HEK293 (cell line): ENCODE data around the gene DDR2.

Experiments used
- CTCF ChIA-PET: fragments of 350-600 bp; formaldehyde crosslinking; extraction: SDS; loops from one replicate; lab custom pipeline; 2021; ENCODE audit warnings: antibody characterized with exemption; lab: Yijun Ruan, JAX
- POLR2A ChIA-PET: fragments of 300-600 bp; formaldehyde crosslinking; extraction: SDS; loops from one replicate; lab custom pipeline; 2020; ENCODE audit warnings: antibody characterized with exemption, inconsistent platforms; lab: Yijun Ruan, JAX
- H3K27ac ChIP-seq: fragments of 200-500 bp; sonication (Bioruptor generic); 2 replicates; pipeline ENCODE4 v1.5.1; 2014; ENCODE audit warnings: low read depth, low read length, control low read depth, inconsistent platforms; ENCODE audit errors: extremely low read depth
- H3K36me3 ChIP-seq, 2 experiments: fragments of 200-500 bp in 1 of 2; sonication (Bioruptor generic) in 1 of 2; 1 replicate in 1 of 2; 2 replicates in 1 of 2; pipeline ENCODE4 v1.5.1; 2014 to 2017; ENCODE audit warnings: inconsistent platforms in 2 of 2, low read length in 2 of 2; ENCODE audit not compliant: control insufficient read depth in 2 of 2, insufficient read depth in 1 of 2
- H3K4me1 ChIP-seq: fragments of 200-500 bp; sonication (Bioruptor generic); 2 replicates; pipeline ENCODE4 v1.5.1; 2014; ENCODE audit warnings: mild to moderate bottlenecking, low read length, inconsistent platforms; ENCODE audit not compliant: control insufficient read depth, insufficient read depth
- H3K4me3 ChIP-seq: 2 replicates; pipeline ENCODE4 v1.5.1; 2011; ENCODE audit warnings: low read depth, mild to moderate bottlenecking, control low read depth, low read length, moderate library complexity
- H3K9me3 ChIP-seq: fragments of 200-500 bp; sonication (Bioruptor generic); 2 replicates; pipeline ENCODE4 v1.5.1; 2014; ENCODE audit warnings: low read depth, low read length, inconsistent platforms; ENCODE audit not compliant: control insufficient read depth, insufficient read depth
- KLF17 ChIP-seq: fragments of 450-650 bp; formaldehyde crosslinking; IDR thresholded peaks from 2 replicates; pipeline ENCODE4 v1.5.1; 2016; ENCODE audit warnings: missing biosample characterization, missing genetic modification characterization
- ZBTB17 ChIP-seq: fragments of 450-650 bp; formaldehyde crosslinking; IDR thresholded peaks from 2 replicates; pipeline ENCODE4 v1.5.1; 2016; ENCODE audit warnings: missing biosample characterization, missing genetic modification characterization
- ZBTB20 ChIP-seq: fragments of 450-650 bp; formaldehyde crosslinking; IDR thresholded peaks from 2 replicates; pipeline ENCODE4 v1.5.1; 2016; ENCODE audit warnings: missing biosample characterization, missing genetic modification characterization
- ZBTB21 ChIP-seq: fragments of 450-650 bp; formaldehyde crosslinking; IDR thresholded peaks from 2 replicates; pipeline ENCODE4 v1.5.1; 2017; ENCODE audit warnings: missing biosample characterization, missing genetic modification characterization
- ZBTB8A ChIP-seq: fragments of 450-650 bp; formaldehyde crosslinking; IDR thresholded peaks from 2 replicates; pipeline ENCODE4 v1.5.1; 2016; ENCODE audit warnings: missing biosample characterization, missing genetic modification characterization
- ZNF121 ChIP-seq: fragments of 450-650 bp; formaldehyde crosslinking; IDR thresholded peaks from 2 replicates; pipeline ENCODE4 v1.5.1; 2016; ENCODE audit warnings: missing biosample characterization, missing genetic modification characterization
- ZNF133 ChIP-seq: fragments of 450-650 bp; formaldehyde crosslinking; IDR thresholded peaks from 2 replicates; pipeline ENCODE4 v1.5.1; 2016; ENCODE audit warnings: missing biosample characterization, missing genetic modification characterization
- ZNF174 ChIP-seq: fragments of 450-650 bp; formaldehyde crosslinking; IDR thresholded peaks from 2 replicates; pipeline ENCODE4 v1.5.0; 2017; ENCODE audit warnings: missing biosample characterization, mild to moderate bottlenecking, missing genetic modification characterization
- ZNF510 ChIP-seq: fragments of 450-650 bp; formaldehyde crosslinking; IDR thresholded peaks from 2 replicates; pipeline ENCODE4 v1.5.1; 2018; ENCODE audit warnings: mild to moderate bottlenecking, missing genetic modification characterization, missing biosample characterization; ENCODE audit not compliant: insufficient replicate concordance
- ZSCAN30 ChIP-seq: fragments of 450-650 bp; IDR thresholded peaks from 2 replicates; pipeline ENCODE4 v1.5.1; 2018; ENCODE audit warnings: missing biosample characterization, mild to moderate bottlenecking, missing genetic modification characterization, moderate library complexity
- TF ChIP-seq, protein P1 (sequence below): fragments of 450-650 bp; formaldehyde crosslinking; IDR thresholded peaks from 2 replicates; pipeline ENCODE4 v1.5.1; 2016; ENCODE audit warnings: missing biosample characterization, missing genetic modification characterization
- TF ChIP-seq, protein P2 (sequence below): fragments of 450-650 bp; formaldehyde crosslinking; IDR thresholded peaks from 2 replicates; pipeline ENCODE4 v1.5.1; 2016; ENCODE audit warnings: missing biosample characterization, missing genetic modification characterization

The DDR2 gene

DNA sequence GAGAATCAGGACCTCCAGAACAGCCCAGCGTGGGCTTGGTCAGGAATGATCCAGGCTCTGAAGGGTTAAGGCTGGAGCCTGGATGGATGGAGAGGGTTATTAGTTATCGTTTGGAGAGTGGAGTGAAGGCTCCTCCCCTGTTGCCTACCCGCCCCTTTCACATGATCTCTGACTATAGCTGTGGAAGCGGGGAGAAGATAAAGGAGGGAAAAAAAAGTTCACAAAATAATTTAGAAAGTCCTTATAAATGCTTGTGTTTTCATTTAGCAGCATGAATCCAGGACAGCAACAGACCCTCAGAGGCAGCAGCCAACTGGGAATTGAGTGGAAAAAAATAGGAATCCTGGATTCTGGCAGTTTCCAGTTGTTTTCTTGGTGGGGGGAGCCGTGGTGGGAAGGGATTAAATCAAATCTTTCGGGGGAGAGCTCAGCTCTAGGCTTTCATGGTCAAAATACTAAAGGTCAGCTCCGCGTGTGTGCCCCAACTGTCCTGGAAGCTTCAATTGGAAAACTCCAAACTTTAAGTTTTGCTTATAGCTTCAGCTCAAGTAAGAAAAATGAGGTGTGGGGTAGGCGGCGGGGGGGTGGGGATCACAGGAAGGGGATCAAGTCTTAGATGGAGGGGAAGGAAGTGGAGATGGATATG is 595 bp upstream of the DDR2 start (continued):
- TF ChIP-seq, protein P1, sequence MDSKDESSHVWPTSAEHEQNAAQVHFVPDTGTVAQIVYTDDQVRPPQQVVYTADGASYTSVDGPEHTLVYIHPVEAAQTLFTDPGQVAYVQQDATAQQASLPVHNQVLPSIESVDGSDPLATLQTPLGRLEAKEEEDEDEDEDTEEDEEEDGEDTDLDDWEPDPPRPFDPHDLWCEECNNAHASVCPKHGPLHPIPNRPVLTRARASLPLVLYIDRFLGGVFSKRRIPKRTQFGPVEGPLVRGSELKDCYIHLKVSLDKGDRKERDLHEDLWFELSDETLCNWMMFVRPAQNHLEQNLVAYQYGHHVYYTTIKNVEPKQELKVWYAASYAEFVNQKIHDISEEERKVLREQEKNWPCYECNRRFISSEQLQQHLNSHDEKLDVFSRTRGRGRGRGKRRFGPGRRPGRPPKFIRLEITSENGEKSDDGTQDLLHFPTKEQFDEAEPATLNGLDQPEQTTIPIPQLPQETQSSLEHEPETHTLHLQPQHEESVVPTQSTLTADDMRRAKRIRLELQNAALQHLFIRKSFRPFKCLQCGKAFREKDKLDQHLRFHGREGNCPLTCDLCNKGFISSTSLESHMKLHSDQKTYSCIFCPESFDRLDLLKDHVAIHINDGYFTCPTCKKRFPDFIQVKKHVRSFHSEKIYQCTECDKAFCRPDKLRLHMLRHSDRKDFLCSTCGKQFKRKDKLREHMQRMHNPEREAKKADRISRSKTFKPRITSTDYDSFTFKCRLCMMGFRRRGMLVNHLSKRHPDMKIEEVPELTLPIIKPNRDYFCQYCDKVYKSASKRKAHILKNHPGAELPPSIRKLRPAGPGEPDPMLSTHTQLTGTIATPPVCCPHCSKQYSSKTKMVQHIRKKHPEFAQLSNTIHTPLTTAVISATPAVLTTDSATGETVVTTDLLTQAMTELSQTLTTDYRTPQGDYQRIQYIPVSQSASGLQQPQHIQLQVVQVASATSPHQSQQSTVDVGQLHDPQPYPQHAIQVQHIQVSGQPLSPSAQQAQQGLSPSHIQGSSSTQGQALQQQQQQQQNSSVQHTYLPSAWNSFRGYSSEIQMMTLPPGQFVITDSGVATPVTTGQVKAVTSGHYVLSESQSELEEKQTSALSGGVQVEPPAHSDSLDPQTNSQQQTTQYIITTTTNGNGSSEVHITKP (tag by site-specific recombination): peak; percentile 60
- TF ChIP-seq ZNF121 (tag by site-specific recombination) (no peak), ZSCAN30 (tag by site-specific recombination) (no peak), ZBTB17 (tag by site-specific recombination) (peak; percentile 9; the same call in 1 of the 2 replicates)

DNA sequence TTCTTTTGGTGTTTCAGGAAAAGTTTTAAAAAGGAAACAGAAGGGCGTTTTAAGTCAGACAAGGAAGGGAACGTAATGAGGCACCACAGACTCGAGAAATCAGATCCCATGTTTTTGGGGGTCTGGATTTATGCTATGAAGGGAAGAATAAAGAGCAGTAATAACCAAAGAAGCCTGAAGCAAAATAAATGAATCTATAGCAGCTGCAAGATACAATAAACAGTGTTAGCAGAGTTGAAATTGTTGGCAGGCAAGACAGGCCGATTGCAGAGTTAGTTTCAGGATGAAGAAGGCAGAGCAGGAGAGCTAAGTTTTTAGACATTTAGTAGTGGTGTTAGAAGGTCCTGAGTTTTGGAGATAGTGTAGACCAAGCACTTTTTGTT is 425 bp downstream of the DDR2 start:
- no peak overlapping the region for H3K4me3 ChIP-seq
- no peaks in the 10 kb centered on the region for H3K36me3 ChIP-seq
- TF ChIP-seq ZBTB17 (tag by site-specific recombination) (peak; percentile 99), ZBTB8A (tag by site-specific recombination) (no peak), ZNF133 (tag by site-specific recombination) (no peak)
- POLR2A ChIA-PET: no interaction called here
- CTCF ChIA-PET: interaction anchor here (0.6 to 2.2 kb wide), 4 partner anchors 19 to 727 kb away, joined by 4 to 10 read pairs (median 5); no protein-coding TSS in a partner anchor
- no peaks in the 10 kb centered on the region for H3K9me3 ChIP-seq
- H3K4me1 ChIP-seq: peaks cover 2% of the 10 kb centered on the region; the same call in 1 of the 2 replicates
- H3K27ac ChIP-seq: no peak overlapping the region

DNA sequence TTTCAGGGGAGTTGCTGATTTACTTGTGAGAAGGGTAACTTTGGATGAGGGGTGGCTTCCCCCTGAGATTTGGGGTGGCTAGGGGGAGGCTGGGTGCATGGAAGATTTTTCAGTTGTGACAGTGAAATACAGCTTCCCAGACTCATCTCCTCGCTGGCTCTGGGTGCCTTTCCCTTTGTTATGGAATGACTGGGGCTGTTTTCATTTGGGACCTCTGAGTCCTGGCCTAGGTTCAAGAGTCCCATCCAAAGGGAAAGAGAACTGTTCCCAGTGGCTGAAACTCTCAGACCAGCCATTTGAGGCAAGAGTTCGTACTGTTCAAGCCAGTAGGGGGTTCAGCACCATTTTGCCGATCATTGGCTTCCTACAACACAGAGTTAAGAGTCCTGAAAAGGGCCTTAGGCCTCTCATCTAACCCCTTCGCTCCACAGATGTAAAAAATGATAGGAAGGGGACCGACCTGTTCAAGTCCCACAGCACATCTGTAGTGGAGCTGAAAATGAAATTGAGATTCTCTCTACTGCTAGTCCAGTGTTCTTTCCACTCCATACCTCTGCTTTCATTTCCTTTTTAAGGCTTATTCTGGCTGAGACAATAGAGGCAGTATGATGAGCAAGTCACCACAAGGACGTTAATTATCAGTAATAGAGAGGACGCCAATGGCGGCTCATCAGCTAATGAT is 958 bp downstream of the DDR2 start:
- Histone ChIP-seq H3K4me1 (peaks cover 2% of the 10 kb centered on the region; the same call in 1 of the 2 replicates), H3K36me3 (no peaks in the 10 kb centered on the region), H3K27ac (no peak overlapping the region), H3K4me3 (no peak overlapping the region), H3K9me3 (no peaks in the 10 kb centered on the region)
- ChIA-PET POLR2A (no interaction called here), CTCF (interaction anchor here (0.6 to 2.2 kb wide), 5 partner anchors 19 to 728 kb away, joined by 3 to 10 read pairs (median 5); no protein-coding TSS in a partner anchor)
- TF ChIP-seq ZBTB20 (peak; percentile 70), KLF17 (tag by site-specific recombination) (no peak), ZNF510 (tag by site-specific recombination) (no peak), ZNF174 (tag by site-specific recombination) (no peak), ZBTB21 (tag by site-specific recombination) (no peak), ZBTB17 (tag by site-specific recombination) (peak; percentile 26)
- TF ChIP-seq, protein P2, sequence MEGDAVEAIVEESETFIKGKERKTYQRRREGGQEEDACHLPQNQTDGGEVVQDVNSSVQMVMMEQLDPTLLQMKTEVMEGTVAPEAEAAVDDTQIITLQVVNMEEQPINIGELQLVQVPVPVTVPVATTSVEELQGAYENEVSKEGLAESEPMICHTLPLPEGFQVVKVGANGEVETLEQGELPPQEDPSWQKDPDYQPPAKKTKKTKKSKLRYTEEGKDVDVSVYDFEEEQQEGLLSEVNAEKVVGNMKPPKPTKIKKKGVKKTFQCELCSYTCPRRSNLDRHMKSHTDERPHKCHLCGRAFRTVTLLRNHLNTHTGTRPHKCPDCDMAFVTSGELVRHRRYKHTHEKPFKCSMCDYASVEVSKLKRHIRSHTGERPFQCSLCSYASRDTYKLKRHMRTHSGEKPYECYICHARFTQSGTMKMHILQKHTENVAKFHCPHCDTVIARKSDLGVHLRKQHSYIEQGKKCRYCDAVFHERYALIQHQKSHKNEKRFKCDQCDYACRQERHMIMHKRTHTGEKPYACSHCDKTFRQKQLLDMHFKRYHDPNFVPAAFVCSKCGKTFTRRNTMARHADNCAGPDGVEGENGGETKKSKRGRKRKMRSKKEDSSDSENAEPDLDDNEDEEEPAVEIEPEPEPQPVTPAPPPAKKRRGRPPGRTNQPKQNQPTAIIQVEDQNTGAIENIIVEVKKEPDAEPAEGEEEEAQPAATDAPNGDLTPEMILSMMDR (tag by site-specific recombination): 0 out of 2 replicates have a peak, but pooled peaks have one; percentile 30
